GM19025 (cell line): ENCODE data around the gene LCP1.

Experiments used
- ATAC-seq: cut with Tn5 transposase; IDR thresholded peaks from one replicate; pipeline ENCODE4 v1.9.1; 2021; ENCODE audit warnings: mild to moderate bottlenecking, low read depth, moderate library complexity; ENCODE audit not compliant: unreplicated experiment

Gene LCP1

DNA sequence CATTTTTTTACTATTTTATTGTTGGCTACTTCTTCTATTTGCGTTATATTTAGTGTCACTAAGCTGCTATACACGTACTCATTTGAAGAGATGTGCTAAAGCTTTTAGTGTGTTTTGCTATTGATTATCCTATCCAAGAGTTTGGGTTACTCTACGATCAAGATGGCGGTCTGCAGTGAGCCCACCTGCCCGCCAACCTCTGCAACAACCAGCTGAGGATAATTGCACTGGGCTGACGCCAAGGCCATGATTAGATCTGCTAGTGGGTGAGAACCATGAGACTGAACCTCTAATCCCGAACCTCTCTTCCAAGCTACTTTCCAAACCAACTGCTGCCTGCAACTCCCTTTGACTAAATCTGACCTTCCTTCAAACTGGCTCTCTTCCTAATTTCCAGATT is 78.9 kb downstream of the LCP1 start:
- no peak for ATAC-seq

DNA sequence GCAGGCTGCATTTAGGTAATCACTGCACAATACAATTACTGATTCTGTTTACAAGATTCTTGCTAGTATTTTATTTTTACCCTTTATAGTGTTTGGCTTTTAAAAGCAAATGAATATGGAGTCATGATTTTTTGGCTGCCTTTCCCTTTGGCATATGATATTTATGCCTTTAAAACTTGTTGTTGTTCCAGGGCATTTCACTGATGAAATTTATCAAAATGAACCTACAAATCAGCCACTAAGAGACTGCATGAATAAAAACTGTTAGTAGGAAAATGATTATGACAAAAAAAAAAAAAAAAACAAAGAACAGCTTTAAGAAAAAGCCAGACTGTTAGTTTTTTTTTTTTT is 79.7 kb downstream of the LCP1 start:
- no peak for ATAC-seq

DNA sequence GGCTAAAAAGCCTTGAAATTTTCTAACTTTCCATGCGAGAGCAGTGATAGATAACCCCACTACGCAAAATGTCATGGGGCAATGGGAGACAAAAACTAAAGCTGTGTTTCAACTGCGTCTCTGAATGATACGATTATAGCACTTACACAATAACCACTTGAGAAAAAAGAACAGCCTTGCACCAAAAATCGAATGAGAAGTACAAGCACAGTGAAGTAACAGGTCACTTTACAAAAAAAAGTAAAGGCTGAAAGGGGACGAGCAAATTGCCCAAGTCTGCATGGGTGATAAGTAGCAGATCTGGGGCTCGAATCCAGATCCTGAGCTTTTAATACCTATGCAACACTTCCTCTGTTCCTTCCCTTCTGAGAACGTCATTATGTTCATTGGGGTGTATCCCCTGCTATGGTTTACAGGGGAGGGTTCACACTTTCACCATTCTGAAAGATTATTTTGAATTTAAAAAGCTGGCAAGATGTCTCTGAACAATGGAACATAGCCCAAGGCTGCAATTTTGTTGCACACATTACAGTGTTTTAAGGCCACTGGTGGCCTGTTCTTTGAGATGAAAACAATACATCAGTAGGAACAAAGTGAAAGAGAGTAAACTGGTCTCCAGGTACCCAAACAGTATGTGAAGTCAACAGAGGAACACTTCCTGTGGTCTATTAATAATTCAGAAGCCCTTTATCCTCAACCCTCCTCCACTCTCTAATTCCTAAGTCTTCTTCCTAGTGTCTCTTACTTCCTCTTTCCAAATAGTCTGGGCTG is 80.3 kb downstream of the LCP1 start:
- ATAC-seq, result no peak

DNA sequence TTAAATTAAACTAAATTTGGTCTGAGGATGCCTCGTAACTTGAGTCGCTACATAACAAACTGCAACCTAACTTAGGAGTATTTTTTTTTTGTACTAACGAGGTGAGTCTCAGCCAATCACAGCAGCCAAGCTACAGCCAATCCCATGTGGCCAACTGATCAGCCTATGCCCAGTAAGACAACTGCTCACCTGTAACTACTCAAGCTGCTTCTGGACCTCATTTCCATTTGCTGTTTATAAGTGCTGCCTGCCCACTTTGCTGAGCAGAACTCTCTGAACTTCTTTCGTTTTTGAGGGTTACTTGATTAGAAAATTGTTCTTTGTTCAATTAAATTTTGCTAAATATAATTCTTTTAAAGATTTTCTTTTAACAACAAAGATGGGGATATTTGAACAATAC is 81.0 kb downstream of the LCP1 start:
- ATAC-seq, result no peak

DNA sequence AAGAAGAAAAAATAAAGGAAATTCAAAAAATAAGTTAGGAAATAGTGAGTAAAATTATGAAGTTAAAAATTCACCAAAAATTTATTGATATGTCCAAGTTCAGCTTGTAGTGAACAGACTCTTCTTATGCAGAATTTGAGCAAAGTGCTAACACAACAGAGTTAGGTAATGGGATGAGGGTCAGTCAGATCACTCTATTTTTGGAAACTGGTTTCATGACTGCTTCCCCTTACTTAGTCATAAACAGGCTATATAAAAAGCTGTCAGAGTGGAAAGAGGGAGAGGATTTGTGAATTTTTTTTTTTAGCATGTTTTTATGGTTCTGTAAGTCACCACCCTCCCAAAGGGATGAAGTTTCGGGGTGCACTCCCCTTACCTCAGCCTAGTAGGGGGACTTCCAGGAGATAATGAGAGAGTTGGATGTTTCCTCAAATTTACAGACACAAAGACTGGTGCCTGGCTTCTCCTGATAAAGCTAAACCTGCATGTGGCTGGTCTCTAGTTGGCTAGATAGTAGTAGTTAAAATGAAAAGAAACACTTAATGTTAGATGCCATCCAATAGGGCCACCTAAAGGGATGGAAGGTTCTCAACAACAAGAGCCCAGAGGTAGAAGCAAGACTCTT is 81.7 kb downstream of the LCP1 start:
- no peak for ATAC-seq

DNA sequence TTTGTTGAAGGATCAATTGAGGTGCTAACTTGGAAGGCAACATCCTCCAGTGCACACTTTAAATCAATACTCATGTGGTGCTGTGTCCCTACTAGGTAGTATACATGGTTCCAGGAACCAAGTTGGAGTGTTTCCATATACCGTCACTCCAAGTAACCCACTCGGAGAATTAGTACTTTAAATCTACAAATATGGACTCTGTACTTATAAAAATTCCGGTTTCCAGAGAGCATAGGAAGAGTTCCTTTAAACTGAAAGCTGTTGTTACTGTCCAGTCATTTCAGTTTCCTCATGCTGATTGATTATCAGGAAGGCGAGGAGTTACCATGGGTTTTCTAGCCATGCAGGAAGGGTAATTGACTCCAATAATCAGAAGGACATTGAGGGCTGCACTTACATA is 84.3 kb downstream of the LCP1 start:
- ATAC-seq, result no peak

DNA sequence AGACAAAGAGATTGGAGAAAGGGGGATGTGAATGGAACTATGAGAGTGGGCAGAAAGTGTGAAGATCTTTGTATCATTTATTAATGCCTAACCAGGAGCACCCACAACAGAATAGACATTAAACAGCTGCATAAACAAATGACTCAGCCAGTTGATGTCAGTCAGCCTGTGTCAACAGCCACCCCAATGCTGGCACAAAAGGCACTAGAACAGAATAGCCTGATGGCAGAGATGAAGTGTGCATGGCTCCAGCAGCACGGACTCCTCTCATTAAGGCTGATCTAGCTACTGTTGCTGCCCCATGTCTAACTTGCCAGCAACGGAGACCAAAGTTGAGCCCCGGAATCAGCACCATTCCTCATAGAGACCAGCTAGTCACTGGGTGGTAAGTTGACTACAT is 85.0 kb downstream of the LCP1 start:
- no peak for ATAC-seq

DNA sequence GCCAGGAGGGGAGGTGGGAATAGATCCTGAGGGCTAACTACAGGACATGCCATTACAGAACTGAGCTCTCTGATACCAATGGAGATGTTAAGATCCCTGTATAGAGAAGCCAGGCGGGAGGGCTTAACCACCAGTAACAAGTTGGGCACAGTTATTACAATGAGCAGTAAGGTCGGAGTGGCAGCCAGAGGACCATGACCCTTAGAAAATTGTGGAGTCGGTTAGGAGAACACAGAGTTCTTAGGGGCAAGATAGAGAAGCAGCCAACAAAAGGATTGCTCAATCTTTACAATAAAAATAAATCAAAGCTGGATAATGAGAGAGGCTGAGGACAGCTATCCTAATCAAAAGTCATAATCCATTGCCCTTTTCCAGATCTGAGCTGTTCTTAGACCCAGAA is 87.5 kb downstream of the LCP1 start:
- no peak for ATAC-seq

DNA sequence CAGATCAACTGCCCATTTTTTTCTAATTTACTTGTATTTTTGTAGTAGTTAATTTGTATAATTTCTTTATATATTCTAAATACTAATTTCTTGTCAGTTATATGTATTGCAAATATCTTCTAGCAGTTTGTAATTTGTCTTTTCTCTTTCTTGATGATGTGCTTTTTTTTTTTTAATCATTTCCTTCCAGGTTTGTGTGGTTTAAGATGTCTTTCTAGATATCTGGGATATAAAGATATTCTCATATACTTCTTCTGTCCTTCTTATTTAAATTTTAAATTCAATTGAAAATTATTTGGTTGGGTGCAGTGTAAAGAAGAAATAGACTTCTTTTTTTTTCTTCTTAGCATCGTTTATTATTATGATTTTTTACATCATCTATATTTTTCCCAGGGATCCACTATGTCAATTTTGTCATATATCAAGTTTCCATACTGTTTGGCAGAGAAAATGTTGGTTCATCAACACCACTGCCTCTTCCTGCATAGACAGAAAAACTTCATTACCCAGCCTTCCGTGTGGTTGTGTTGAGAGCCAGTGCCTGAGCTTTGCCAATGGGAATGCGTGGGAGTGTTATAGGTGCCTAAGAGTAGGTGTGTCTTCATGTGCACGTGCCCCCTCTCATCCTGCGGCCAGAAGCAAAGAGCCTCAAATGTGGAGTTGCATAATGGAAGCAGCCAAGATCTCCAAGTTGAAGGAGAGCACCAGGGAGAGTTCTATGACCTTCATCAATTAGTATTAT is 93.0 kb downstream of the LCP1 start:
- no peak for ATAC-seq

DNA sequence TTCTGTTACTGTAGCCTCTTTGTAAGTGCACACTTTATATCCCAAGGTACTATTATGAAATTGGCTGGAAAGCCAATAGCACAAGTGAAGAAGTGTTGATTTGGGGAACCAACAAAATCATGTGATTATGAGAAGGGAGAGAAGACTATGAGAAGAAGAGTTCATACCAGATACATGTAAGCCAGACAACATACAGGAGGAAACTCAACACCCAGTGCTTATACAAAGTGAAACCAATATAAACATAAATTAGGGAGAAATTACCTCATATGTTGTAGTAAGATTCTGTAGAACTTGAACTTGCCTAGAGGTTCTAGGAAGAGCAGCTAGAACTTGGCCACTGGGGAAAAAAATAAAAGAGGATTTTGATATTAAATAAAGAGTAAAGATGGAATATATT is 94.5 kb downstream of the LCP1 start:
- ATAC-seq, result no peak

DNA sequence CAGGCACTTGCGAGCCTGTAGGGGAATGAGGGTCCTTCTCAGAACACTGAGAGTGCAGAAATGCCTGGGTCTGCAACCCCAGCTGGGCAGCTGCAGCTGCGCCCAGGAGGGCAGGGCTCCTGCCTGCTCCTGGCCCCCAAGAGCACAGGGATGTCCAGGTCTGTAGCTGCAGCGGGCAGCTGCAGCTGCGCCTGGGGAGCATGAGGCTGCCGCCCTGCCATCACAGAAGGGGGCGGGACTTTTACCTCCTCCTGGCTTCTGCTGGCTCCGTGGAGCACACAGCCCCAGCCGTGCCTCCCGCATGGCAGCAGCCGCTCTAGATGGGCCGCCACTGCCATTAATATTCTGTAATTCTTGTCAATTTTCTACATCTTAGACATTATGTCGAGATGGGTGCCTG is 95.0 kb downstream of the LCP1 start:
- no peak for ATAC-seq

DNA sequence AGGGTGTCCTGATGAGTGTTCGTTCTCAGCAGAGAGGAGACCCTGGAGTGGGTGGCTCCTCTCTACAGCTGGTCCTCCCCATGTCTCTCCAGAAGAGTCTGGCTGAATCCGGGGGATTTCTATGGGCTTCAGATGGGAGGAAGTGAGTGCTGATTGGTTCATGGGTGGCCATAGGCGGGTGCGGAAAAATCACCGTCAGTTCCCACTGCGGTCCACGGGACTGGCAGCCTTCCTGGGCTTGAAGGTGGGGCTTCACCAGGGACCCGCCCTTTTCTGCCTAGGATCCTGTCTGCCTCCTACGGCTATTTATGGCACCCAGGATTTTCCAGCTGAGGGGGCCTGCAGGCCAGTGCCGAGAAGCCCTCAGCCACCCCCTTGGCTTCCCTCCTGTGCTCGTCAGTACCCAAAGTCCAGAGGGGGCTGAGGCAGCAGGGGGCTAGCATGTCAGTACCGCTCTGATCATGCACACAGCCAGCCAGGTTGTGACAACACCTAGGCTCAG is 95.5 kb downstream of the LCP1 start:
- no peak for ATAC-seq

DNA sequence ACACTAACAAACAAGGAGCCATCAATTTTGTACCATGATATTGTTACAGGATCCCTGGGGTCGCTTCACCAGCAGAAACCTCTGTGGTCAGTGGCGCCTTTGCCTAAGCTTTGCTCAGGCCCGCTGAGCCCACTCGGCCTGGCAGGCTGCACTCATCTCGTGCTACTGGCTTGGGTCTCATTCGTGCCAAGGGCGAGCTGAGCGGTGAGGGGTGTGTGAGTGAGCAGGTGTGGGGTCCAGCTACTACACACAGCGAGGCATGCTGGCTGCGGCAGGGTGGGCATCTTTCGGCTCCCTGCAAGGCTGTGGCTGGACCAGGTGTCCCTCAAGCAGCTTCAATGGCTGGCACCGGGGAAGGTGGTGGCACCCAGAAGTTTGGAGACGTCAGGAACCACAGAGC is 96.2 kb downstream of the LCP1 start:
- ATAC-seq, result no peak

DNA sequence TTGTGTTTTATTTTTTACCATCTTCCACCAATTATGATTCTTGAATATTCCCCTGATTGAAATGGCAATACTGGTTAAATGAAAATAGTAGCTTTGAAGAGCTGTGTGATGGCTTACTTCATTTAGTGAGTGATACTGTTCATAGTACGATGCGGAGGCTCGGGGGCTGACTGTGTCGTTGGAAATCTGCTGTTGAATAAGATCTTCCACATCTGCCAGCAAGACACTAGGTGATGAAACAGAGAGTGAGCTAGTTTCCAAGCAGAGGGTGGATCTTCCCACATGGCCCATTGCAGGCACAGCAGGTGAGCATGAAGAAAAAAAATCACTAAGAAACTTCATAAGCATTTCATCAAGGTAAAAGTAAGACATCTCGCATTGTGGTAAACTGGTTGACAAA is 99.7 kb downstream of the LCP1 start:
- ATAC-seq, result no peak

DNA sequence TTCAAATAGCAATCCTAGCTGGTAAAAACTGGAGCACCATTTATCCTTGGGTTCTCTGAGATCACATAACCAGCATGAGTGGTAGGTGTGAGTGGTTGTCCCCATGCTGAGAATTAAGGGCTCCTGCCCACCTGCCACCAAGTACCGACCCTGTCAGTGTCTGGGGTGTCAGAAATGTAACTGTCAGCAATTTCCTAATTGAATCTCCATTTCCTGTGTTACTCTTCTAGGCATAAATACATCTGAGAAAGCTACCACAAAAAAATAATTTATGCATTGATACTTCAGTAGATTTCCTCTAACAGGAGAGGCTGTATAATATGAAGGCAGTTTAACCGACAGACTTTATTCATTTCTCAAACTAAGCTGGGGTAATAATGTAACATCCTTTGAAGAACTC is 102.2 kb downstream of the LCP1 start:
- ATAC-seq, result no peak

DNA sequence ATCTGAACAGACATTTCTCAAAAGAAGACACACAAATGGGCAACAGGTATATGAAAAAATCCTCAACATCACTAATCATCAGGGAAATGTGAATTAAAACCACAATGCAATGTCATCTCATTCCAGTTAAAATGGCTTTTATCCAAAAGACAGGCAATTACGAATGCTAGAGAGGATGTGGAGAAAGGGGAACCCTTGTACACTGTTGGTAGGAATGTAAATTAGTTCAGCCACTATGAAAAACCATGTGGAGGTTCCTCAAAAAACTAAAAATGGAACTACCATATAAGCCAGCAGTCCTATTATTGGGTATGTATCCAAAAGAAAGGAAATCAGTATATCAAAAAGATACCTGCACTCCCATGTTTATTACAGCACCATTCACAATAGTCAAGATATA is 104.7 kb downstream of the LCP1 start:
- ATAC-seq, result no peak

DNA sequence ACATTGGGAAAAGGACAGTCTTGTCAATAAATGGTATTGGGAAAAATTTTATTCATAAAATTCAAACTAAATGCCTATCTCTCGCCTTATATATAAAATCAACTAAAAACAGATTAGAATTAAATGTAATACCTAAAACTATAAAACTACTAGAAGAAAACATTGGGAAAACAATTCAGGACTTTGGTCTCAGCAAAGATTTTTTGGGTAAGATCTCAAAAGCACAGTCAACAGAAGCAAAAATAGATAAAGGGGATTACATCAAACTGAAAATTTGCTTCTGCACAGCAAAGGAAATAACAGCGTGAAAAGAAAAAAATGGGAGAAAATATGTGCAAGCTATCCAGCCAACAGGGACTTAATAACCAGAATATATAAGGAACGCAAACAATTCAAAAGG is 105.2 kb downstream of the LCP1 start:
- no peak for ATAC-seq
